GF-D8 (cell line): Measurements from ENCODE around the gene ZSCAN16.

Experiments used
- DNase-seq: peaks from one replicate; lab custom pipeline; 2025; lab: John Stamatoyannopoulos, UW

ZSCAN16 gene

DNA sequence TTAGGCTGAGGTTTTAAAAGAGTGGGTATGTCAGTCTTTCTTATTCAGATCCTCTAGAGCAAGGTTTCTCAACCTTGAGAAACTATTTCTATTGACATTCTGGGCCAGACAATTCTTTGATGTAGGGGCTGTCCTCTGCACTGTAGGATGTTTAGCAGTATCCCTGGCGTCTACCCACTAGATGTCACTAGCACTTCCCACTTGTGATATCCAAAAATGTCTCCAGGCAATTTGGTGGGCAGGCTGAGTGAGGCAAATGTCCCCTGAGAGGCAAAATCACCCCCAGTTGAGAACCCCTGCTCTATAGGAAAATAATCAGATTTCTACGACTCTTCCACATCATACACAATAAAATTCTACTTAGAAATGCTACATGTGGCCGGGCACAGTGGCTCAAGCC is 9.6 kb downstream of the ZSCAN16 start:
- peak; percentile 19 for DNase-seq

DNA sequence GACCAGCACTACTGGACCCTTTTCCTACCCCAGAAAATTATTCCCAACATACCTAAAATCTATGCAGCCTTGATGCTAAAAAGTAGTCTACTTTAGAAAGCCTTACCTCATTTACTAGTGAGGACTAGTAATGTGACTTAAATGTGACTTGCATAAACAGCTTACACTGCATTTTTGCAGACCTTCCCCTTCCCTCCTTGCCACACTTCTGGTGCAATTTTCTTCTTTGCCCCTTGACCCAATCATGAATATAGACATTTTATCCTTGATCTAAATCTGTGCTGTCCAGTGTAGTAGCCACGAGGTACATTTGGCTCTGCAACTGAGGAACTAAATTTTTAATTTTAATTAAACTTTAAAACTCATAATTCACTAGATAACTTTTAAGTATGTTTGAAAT is 10.3 kb downstream of the ZSCAN16 start:
- DNase-seq, result peak; percentile 4

DNA sequence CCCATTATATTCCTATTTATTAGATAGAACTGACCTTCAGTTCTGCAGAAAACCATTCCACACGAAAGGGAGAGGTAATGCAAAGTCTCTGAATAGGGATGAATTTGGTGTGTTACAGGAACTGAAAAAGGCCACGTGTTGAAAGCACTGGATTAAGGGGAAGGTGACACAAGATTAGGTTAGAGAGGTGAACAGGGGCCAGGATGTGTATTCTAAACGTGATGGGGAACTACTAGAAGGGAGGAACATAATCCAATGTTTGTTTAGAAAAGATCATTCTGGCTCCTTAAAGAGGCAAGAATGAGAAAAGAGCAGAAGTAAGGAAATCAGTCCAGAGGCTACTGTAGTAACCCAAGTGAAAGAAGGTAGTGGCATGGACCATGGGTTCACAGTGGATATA is 11.0 kb downstream of the ZSCAN16 start:
- DNase-seq, result peak; percentile 23

DNA sequence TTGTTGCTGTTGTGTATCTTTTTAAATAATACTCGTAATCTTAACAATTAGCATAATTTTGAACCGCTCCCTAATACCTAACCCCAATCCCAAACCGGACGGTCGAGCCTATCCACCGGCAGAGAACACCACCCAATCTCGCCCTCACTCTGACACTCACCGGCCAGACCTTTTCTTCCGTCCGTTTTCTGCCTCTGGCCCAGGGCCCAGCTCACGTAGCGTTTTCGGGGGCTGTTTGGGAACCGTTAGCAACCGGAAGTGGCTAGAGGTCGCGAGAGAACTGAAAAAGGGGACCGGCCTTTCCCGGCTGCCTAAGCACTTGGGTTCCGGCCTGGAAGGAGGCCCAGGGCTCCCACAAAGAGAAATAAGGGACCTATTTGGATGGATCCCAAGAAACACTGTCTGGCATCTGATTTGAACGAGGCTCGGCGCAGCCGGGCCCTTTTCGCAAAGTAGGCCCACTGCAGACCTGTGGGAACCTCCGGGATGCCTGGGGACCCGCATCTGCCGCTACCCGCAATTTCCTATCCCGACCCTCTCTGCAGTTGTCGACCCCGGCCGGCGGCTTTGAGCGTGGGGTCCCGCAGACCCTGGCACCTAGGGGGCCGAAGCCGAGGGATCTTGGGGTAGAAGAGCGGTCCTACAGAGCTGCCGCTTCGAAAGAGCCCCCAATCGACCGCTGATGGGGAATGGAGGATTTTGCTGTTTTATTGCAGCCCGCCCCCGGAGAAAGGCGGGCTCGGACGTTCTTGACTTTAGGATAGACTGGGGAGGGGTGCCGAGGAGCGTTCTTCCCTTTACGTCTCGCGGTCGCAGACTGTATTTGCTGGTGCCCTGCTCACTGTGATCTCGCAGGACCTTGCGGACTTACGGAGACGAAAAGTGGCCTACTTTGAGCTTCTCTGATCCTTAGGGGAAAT is 12.4 kb downstream of the ZSCAN16 start:
- peak; percentile 76 for DNase-seq

DNA sequence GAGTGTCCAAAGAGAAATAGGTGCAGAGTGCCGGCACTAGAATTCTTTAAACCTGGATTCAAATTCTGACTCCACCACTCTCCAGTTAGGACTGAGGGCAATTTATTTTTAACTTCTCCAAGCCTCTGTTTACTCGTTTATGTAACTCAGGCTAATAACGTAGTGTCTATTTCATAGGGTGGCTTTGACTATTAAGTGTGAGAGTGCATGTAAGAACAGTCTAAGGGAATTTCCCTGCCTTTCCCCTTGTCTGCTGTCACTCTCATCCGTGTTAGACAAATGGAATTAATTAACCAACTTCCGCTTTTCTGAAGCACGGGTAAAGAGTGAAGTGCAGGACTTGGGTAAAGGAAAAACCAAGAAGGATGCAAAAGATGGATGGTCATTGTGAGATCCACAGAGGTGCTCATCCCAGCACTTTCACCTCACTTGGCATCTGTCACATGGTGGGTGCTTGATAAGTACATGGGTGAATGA is 13.1 kb downstream of the ZSCAN16 start:
- DNase-seq, result peak; percentile 42

DNA sequence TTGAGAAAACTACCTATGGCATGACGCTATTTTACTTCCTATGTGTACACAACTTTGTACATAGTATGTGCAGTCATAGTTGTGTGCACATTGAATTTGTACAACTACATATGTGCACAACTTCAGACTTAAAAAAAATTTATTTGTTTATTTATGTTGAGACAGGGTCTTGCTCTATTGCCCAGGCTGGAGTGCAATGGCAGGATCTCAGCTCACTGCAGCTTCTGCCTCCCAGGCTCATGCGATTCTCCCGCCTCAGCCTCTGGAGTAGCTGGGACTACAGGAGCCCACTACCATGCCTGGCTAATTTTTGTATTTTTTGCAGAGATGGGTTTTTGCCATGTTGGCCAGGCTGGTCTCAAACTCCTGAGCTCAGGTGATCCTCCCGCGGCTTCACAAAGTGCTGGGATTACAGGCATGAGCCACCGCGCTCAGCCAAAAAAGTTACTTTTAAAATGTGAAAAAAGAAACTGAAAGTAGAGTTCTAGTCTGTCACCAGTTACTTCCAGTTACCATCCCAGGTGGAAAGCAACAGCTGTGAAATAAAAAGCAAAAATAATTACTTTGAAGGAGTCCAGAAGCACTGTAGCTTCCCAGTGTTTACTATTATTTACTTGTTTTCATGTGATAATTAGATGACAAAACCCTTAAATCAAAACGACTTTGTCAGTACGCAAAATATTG is 15.6 kb downstream of the ZSCAN16 start:
- DNase-seq, result no peak

DNA sequence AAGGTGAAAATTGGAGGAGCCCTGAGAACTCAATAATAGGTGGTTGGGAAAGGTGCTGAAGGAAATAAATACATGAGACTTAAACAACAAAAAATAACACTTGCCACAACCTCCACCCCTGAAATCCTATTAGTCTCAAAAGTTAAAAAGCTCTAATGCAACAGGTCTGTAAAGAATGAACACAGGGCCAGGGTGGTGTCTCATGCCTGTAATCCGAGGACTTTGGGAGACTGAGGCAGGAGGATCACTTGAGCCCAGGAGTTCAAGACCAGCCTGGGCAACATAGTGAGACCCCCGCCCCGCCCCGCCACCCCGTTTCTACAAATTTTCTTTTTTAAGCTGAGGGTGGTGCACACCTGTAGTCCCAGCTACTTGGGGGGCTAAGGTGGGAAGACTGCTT is 16.2 kb downstream of the ZSCAN16 start:
- DNase-seq, result no peak

DNA sequence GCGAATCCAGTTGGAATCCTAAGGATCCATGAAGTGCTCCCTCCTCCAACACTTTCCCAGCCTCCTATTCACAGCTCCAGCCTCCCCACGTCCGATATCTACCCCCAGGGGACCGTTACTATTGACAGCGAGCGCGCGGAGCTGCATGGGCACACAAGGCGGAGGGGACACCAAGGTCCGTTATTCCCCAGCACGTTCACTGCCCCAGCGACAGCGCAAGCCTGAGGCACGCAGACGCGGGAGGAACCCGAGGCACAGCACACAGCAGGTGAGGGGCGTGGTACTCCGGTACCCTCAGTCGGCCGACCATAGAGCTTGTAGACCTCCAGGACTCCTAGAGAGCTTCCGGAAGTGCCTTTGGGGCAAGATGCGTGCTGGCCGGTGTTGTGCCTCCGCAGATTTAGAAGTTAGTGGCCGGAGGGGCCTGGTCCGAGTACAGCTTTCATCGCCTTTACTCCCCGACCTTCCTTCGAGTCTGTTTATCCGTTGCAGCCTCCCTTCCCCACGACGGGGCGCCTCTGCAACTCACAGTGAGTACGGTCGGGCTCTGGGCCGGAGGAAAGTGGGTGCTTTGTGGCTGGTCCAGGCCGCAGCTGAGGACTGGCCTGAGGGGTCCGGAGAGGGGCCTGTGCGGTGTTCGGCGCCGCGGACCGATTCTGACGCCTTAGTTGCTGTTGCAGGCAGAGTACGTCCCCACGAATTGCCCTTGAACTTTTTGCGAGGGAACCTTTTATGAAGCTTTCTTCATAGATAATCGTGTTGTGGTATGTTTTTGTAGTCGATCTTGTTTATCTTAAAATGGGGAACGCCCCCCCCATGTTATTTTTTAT is 17.3 kb downstream of the ZSCAN16 start, which contains the start of gene ZKSCAN8:
TSS of gene ZKSCAN8 (plus strand) at position 384 of the 830 bp plus-strand sequence. CDS start 6,525 bp downstream, outside the sequence.
- DNase-seq, result peak; percentile 74

DNA sequence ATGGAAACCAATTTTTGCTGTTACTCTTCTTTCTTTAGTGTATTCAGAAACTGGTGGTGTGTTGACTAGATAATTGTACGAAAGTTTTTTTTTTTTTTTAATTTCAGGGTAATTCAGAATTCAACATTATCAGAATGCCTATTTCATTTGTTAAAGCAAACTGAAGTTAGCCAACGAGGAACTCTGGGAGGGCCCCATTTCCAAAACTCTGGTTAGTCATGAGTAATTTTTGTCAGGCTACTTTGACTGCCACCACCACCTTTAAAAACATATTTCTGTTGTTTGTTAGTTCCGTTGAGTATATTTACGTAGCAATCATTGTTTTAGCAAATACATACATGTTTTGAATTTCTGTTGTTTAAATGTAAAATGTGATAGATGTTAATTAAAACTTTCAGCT is 18.0 kb downstream of the ZSCAN16 start:
- no peak for DNase-seq

DNA sequence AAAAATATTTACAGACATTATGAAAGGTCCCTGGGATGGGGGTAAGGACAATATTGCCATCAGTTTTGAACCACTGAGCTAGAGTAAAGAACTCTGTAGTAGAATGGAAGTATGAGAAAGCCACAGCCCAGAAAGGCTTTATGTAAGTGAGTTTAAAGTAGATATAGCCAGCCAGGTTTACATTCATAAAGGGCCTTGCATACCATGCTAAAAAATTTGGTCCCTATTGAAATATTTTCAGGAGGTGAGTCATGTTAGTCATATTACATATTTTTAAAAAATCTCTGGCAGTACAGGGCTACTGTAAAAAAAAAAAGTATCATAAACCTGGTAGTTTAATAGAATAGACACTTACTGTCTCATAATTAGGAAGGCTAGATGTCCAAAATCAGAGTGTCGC is 20.8 kb downstream of the ZSCAN16 start:
- no peak for DNase-seq

DNA sequence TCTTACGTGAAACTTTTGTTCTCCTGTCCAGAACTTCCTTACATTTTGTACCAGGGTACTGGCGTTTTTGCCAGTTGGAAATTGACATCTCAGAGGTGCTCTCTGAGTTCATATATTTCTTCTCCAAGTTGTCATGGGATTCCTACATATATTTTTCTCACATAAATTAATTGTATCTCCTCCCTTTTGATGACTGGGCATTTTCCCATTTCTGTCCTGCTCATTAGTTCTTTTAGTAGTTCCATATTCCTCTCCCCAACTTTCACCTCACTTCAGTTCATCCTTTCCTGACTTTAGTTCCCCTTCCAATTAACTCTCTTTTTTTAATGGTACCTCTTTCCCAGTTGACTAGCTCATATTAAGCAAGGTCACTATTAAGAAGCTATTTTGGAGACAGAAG is 28.1 kb downstream of the ZSCAN16 start:
- DNase-seq, result no peak

DNA sequence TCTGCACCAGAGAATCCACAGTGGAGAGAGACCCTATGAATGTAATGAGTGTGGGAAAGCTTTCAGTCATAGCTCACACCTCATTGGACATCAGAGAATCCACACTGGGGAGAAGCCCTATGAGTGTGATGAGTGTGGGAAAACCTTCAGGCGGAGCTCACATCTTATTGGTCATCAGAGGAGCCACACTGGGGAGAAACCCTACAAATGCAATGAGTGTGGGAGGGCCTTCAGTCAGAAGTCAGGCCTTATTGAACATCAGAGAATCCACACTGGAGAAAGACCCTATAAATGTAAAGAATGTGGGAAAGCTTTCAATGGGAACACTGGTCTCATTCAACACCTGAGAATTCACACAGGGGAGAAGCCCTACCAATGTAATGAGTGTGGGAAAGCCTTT is 29.1 kb downstream of the ZSCAN16 start:
- no peak for DNase-seq

DNA sequence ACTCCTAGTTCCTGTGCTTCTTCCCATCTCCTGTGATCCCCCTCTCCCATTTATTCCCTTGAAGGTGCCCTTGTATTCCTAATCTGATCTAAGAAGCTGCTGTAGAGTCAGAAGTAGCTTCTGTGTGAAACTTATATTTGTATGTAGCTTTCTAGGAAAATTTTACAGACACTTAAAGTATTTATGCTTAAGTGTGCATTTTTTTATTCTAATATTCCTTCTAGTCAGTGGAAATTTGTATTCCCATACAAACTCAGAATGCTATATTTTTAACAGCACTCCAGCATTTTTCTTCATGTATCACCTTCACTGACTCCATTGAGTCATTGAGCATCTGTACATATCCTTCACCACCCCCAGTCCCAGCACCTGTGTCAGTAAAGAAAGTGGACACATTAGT is 29.9 kb downstream of the ZSCAN16 start:
- DNase-seq, result no peak

DNA sequence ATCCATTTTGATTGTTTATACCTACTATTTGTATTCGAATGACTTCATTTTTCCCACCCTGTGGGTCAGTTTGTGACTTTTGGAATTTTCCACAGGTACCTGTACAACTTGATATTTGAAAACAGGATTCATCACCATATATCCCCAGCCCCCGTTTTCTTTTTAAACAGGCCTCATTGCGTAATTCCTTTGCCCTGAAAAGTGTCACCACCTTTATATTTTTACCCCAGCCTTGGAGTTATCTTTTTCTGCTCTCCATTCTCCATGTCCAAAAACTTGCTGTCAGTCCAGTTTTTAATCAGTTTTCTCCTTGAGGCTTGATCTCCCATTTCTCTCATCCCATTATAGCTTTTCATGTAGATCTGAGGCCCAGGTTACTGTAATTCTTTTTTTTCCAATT is 33.9 kb downstream of the ZSCAN16 start:
- no peak for DNase-seq

DNA sequence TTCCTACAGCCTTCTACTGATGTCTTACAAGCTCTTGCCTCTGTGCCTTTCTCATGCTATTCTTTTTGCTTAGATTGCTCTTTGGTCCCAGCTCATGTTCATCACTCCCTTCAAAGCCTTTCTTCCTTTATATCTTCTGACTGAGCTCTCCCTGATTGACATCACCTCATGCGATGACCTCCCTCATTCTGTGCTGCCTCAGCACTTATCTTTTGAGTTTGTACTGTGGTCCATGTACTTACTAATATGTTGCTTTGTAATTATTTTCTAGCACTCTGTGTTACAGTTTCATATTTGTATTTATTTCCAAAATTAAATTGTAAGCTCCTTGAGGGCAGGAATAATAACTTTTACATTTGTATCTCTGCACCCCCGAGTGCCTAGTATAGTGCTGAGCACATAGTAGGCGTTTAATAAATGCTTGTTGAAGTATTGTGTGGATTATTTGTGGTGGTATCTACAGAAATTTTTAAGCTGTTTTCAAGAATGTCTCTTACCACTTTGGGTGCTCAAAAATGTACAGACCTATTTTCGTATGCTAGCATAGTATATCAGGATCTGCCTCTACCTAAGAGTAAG is 34.7 kb downstream of the ZSCAN16 start:
- DNase-seq, result no peak

DNA sequence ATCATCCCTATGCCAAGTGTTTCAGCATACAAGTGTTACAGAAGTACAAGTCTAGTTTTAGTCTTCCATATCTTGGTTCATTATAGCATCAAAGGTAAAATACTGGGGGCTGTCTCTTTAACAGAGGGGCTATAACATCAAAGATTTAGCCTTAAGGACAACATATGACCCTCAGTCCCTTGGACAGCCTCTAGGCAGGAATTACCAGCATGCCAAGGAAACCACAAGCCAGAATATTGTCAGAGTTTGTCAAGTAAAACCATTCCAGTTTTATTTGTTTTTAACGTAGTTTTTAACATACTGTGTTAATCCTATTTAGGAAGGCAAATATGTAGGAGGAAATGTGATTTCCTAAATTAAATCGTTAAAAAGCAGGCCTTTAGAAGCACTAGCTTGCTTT is 35.8 kb downstream of the ZSCAN16 start:
- DNase-seq, result no peak

DNA sequence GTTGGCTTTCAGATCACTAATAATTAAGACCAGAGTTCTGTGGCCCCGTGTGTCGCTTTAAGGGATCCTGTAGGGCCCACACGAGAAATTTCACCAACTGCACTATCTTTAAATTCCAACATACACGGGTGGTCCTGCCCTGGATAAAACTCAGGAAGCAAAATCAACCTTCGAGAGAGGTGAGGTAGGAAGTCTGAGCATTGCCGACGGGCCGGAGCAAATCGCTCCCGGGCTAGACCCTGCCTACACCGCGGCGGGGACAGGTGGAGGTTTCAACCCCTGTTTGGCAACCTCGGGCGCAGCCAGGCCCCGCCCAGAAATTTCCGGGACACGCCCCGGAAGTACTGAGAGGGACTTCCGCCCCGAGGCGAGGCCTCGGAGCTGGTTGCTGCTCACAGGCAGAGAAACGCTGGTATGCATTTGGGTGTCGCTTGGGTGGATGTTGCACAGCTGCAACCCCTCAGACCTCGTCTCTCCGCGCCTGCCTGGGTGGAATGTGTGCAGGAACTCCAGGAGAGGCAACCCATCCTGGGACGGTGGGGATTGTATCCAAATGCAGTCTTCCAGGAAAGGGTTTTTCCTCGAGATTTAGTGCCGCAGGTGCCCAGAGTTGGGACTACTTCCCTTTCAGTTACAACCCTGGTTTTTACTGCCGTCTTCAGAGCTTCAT is 37.1 kb downstream of the ZSCAN16 start:
- peak; percentile 66 for DNase-seq

DNA sequence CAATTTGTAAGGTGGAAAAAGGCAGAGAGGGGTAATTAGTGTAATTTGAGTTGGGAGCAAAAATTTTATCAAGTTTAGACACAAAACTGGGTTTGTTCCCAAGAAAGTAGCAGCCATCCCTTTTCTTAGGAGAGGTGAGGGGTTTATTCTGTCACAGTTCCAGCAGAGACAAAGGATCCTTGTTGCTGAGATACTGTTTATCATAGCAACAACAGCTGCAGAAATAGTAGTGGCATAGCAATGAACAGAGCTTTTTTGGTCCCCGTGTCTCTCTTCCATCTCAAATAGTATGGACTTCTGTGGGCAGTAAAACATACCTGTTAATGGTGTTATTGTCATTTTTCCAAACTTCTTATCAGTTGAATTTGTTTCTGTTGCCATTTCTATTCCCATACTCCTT is 41.2 kb downstream of the ZSCAN16 start:
- no peak for DNase-seq

DNA sequence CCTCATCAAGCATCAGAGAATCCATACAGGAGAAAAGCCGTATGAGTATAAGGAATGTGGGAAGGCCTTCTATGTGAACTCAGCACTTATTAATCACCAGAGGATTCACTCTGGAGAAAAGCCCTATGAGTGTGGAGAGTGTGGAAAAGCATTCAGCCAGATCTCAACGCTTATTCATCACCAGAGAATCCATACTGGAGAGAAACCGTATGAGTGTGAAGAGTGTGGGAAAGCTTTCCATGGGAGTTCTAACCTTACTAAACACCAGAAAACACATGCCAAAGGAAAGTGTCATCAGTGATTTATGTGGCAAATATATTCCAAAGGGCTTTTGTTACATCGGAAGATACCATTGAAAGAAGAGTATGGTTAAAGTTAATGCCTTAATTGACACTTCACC is 42.7 kb downstream of the ZSCAN16 start:
- DNase-seq, result no peak

DNA sequence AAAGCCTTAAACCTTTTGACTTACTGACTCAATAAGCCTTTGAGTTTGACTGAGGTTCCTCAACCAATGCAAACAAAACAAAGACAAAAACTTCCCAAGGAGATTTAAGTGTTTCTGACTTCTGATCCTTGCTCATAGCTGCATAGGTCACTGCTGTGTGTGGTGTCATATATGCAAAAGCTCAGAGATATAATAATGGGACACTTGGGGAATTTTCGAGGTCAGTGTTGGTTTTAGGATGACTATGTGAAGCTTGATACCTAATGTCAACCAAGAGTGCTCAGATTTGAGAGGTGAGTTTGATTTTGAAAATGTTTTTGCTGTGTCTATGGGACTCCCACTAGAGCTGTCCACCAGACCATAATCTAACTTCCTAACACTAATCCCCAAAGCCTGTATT is 43.5 kb downstream of the ZSCAN16 start:
- DNase-seq, result no peak

DNA sequence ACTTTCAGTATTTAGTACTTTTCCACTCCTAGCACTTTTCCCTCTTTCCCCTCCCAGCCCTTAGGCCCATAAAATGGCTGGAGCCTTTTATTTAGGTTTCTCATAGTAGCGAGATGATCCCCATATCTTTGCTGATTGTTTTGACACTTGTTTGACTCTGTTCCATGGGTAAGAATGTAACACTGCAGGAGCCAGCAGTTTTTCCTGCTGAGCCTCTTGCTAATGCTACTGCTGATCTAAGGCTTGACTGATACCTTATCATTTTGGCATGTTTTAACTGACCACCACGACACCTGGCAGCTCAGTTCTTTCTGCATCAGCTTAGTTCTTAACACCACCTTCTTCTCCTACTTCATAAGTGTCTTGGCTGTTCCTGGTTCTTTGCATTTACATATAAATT is 46.9 kb downstream of the ZSCAN16 start:
- DNase-seq, result no peak
